OCI-LY1 (cell line): ENCODE data around the gene GAGE10.

Source experiments
- EZH2 ChIP-seq: fragments of 200-600 bp; sonication (generic), shearing (Covaris generic); IDR thresholded peaks from 2 replicates; pipeline ENCODE4 v1.8.0; 2017; ENCODE audit warnings: borderline replicate concordance, mixed run types, mild to moderate bottlenecking, antibody characterized with exemption, low read length, moderate library complexity, mixed read lengths
- TF ChIP-seq, protein P1 (sequence below): fragments of 200-600 bp; sonication (generic), shearing (Covaris generic); IDR thresholded peaks from 2 replicates; pipeline ENCODE4 v1.5.1; 2017; ENCODE audit warnings: mild to moderate bottlenecking, antibody characterized with exemption, low read length, moderate library complexity, mixed read lengths

GRCh38 chrX:49286581-49286980 is 16.9 kb upstream of the GAGE10 start:
- TF ChIP-seq, protein P1, sequence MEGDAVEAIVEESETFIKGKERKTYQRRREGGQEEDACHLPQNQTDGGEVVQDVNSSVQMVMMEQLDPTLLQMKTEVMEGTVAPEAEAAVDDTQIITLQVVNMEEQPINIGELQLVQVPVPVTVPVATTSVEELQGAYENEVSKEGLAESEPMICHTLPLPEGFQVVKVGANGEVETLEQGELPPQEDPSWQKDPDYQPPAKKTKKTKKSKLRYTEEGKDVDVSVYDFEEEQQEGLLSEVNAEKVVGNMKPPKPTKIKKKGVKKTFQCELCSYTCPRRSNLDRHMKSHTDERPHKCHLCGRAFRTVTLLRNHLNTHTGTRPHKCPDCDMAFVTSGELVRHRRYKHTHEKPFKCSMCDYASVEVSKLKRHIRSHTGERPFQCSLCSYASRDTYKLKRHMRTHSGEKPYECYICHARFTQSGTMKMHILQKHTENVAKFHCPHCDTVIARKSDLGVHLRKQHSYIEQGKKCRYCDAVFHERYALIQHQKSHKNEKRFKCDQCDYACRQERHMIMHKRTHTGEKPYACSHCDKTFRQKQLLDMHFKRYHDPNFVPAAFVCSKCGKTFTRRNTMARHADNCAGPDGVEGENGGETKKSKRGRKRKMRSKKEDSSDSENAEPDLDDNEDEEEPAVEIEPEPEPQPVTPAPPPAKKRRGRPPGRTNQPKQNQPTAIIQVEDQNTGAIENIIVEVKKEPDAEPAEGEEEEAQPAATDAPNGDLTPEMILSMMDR = no peak
- TF ChIP-seq EZH2 = no peak
